IPS-20b (cell line): ENCODE measurements around the gene MTHFD1L.
"Not testable (repeated sequence)": the region's sequence is repeated elsewhere in the genome, so short reads cannot be mapped to it uniquely, and the experiment has no call there.

Experiments
- H3K27ac ChIP-seq: one replicate; pipeline ENCODE4 v1.5.1; 2013; ENCODE audit warnings: low read length
- H3K27me3 ChIP-seq: 2 replicates; pipeline ENCODE4 v1.6.1; 2013; ENCODE audit warnings: mild to moderate bottlenecking, low read length, inconsistent platforms; ENCODE audit not compliant: insufficient read depth
- H3K36me3 ChIP-seq: 2 replicates; pipeline ENCODE4 v1.6.1; 2013; ENCODE audit warnings: low read depth, mild to moderate bottlenecking, inconsistent platforms, low read length, moderate library complexity; ENCODE audit not compliant: insufficient read depth
- H3K4me1 ChIP-seq: 2 replicates; pipeline ENCODE4 v1.6.1; 2013; ENCODE audit warnings: mild to moderate bottlenecking, control low read depth, inconsistent platforms, low read length, moderate library complexity; ENCODE audit not compliant: insufficient read depth
- H3K4me3 ChIP-seq: 2 replicates; pipeline ENCODE4 v1.5.1; 2013; ENCODE audit warnings: mild to moderate bottlenecking, low read length, inconsistent platforms
- H3K9ac ChIP-seq: 2 replicates; pipeline ENCODE4 v1.6.1; 2013; ENCODE audit warnings: low read depth, mild to moderate bottlenecking, inconsistent platforms, low read length, moderate library complexity
- H3K9me3 ChIP-seq: 2 replicates; pipeline ENCODE4 v1.6.1; 2013; ENCODE audit warnings: mild to moderate bottlenecking, low read depth, low read length, inconsistent platforms; ENCODE audit not compliant: insufficient read depth

The MTHFD1L gene

DNA sequence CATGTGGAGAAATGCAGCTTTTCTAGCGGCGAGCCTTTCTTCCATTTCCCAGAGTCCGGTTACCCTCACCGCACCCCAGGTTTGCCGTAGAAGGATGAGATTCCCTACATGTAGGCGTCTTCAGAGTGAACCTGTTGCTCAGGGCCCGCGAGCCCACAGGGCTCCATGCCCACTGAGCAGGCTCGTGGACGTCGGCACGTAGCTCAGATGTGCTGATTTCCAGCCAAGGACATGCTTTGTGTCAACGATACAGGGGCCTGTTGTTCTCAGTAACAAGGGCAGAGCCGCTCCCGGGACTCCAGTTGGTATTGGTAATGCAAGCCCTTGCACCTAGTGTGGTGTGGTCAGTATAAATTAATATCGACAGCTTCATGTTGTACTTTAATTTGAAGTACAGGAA lies 159.6 kb downstream of the MTHFD1L start:
- Histone ChIP-seq H3K27me3 (no peaks in the 10 kb centered on the region), H3K4me3 (no peak overlapping the region), H3K36me3 (peaks cover 32% of the 10 kb centered on the region), H3K4me1 (peaks cover 4% of the 10 kb centered on the region; the same call in 1 of the 2 replicates), H3K9me3 (no peaks in the 10 kb centered on the region), H3K9ac (no peak overlapping the region), H3K27ac (no peak overlapping the region)

DNA sequence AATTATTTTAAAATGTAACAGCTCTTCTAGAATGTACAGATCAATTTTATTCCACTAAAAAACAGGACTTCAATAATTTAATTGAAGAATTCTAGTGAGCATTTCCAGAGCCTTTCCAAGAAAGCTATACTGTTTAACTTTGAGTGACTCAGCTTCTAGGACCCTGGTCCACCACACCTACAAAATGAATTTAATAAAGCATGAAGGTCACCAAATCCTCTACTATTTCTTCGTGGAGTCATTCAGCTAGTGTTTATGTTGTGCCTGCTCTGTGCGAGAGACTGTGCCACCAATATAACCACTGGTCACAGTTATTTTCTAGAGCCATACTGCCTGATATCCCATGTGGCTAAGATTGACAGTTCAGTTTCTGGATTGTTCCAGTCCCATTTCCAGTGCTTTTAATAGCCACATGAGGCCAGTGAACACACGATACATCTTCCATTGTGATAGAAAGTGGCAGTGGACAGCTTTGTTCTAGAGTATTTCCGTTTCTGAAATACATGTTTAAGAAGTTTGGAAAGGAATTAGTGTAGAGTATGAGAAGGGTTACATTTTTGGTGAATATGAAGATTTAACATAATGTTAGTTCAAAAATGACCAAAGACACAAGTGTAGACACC lies 160.7 kb downstream of the MTHFD1L start:
- H3K4me3 ChIP-seq: no peak overlapping the region
- no peaks in the 10 kb centered on the region for H3K27me3 ChIP-seq
- no peaks in the 10 kb centered on the region for H3K9me3 ChIP-seq
- H3K36me3 ChIP-seq: peaks cover 24% of the 10 kb centered on the region
- no peak overlapping the region for H3K9ac ChIP-seq
- peaks cover 4% of the 10 kb centered on the region; the same call in 1 of the 2 replicates for H3K4me1 ChIP-seq
- H3K27ac ChIP-seq: no peak overlapping the region

DNA sequence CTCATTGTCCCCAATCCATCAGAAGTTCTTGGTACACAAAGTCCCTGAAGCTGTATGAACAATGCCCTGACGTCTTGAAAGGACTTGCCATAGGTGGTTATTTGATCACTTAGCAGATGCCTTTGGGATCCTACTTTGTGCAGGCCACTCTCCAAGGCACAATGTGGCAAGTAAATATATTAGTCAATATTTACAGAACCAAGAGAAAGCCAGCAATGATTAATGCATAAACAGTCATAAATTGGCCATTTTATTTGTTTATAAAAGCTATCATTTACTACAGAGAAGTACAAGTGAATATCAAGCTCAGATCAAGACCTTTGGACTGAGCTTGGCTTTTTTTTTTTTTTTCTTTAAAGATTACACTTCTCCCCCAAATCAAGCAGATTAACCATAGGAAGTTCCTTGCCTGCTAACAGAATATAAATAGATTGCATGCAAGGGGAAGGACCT lies 161.8 kb downstream of the MTHFD1L start:
- H3K9ac ChIP-seq: no peak overlapping the region
- no peak overlapping the region for H3K27ac ChIP-seq
- H3K36me3 ChIP-seq: peaks cover 14% of the 10 kb centered on the region; the same call in 1 of the 2 replicates
- H3K27me3 ChIP-seq: no peaks in the 10 kb centered on the region
- no peaks in the 10 kb centered on the region for H3K4me1 ChIP-seq
- no peak overlapping the region for H3K4me3 ChIP-seq
- H3K9me3 ChIP-seq: no peaks in the 10 kb centered on the region

DNA sequence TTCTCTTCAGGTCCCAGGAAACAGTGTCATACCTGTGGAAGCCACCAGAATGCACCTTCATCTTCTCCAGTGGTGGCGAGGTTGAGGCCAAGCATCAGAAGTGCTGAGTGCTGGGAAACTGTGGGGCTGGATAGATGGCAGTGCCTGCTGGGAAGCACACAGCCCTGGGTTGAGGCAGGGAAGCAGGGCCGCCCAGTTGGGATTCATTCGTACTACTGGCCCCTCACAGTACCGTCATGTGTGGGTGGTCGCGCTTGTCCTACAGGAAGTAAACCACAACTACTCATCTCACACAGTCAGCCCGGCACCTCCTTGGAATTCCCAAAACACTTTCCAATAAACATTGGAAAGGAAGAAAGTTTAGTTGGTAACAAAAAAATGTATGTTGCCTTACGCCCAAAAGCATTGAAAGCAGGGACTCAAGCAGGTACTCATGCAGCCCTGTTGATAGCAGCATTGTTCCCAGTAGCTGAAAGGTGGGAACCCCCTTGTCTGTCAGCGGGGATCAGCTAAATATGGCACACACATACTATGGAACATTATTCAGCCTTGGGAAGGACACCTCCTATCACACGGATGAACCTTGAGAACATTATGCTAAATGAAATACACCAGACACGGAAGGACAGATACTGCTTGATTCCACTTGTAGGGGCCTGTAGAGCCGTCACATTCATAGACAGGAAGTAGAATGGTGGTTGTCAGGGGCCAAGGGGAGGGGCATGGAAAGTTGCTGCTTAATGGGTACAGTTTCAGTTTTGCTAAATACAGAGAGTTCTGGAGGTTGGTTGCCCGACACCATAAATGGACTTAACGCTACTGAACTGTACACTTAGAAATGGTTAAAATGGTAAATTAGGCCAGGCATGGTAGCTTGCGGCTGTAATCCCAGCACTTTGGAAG lies 162.7 kb downstream of the MTHFD1L start:
- H3K27me3 ChIP-seq: no peaks in the 10 kb centered on the region
- H3K27ac ChIP-seq: no peak overlapping the region
- H3K4me3 ChIP-seq: no peak overlapping the region
- H3K36me3 ChIP-seq: peaks cover 10% of the 10 kb centered on the region; the same call in 1 of the 2 replicates
- H3K4me1 ChIP-seq: no peaks in the 10 kb centered on the region
- H3K9ac ChIP-seq: no peak overlapping the region
- H3K9me3 ChIP-seq: no peaks in the 10 kb centered on the region

DNA sequence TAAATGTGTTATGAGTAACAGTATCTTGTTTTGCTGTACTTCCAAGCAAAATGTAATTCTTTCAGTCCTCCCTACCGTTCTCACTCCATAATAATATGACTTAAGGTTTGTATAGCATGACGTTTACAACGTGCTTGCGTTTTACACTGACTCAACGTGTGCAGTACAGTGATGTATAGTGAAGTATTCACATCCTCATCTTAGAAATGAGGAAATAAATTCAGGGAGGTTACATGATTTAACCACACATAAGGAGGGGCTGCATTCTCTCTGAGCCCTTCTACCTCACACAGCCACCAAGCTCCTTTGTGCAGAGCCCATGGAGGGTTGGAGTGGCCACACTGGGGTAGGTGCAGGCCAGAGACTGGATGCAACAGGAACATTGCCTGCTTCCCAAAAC lies 164.5 kb downstream of the MTHFD1L start:
- Histone ChIP-seq H3K9me3 (no peaks in the 10 kb centered on the region), H3K9ac (no peak overlapping the region), H3K4me3 (no peak overlapping the region), H3K27ac (no peak overlapping the region), H3K4me1 (no peaks in the 10 kb centered on the region), H3K27me3 (no peaks in the 10 kb centered on the region), H3K36me3 (peaks cover 8% of the 10 kb centered on the region; the same call in 1 of the 2 replicates)

DNA sequence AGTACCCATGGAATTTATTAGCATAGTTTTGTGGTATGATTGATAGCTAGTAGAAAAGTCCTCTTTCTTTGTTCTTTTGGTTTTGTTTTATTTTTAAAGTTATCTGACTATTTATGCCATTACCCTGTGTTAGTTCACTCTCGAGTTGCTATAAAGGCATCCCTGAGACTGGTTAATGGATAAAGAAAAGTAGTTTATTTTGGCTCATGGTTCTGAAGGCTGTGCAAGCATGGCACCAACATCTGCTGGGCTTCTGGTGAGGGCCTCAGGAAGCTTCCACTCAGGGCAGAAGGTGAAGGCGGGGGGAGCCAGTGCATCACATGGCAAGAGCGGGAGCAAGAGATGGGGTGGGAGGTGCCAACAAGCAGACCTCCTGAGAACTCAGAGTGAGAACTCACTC lies 166.5 kb downstream of the MTHFD1L start:
- Histone ChIP-seq H3K4me1 (no peaks in the 10 kb centered on the region; the same call in 1 of the 2 replicates), H3K36me3 (peaks cover 19% of the 10 kb centered on the region; the same call in 1 of the 2 replicates), H3K4me3 (no peak overlapping the region), H3K27me3 (no peaks in the 10 kb centered on the region), H3K9ac (no peak overlapping the region), H3K27ac (no peak overlapping the region), H3K9me3 (no peaks in the 10 kb centered on the region)

DNA sequence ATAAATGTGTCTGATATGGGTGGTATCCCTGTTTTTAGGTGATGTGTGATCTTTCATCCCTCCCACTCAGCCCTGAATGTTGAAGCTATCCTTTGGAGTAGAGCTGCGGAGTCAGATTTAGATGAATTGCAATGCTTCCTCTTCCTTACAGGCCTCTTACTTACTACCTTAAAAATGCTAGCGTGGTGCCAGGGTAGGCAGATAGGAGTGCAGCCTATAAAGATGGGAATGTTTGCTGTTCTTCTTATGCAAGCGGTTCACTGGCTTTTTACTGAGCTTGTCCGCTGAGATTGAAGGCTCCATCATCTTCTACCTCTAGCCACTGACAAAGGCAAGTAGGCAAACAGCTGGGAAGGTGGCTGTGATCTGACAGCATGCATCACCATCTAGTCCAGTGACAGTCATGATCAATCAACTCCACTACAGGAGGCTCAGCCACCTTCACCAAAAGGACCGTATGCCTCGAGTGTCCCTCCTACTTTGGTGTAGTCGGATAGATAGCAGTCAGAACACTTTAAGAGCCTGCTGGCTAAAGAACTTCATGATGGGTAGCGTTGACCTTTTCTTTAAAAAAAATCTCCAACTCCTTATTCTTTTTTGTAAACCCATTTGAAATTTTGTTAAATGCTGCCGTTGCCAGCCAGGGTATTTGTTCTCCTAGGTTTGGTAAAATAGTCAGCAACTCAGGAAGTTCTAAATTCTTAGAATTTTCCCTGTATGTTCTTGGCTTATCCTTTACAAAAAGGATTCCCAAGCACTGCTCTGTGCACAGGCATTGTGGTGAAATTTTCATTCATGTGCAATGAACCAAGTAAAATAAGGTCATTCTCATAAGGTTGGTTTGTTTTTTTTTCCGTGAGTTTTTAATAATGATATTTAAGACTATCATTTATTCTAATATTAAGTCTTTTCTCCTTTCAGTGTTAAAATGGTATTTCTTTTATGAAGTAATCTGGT lies 169.6 kb downstream of the MTHFD1L start:
- no peaks in the 10 kb centered on the region for H3K9me3 ChIP-seq
- no peak overlapping the region for H3K9ac ChIP-seq
- H3K27ac ChIP-seq: no peak overlapping the region
- no peaks in the 10 kb centered on the region for H3K27me3 ChIP-seq
- no peaks in the 10 kb centered on the region; the same call in 1 of the 2 replicates for H3K4me1 ChIP-seq
- H3K4me3 ChIP-seq: no peak overlapping the region
- peaks cover 39% of the 10 kb centered on the region for H3K36me3 ChIP-seq

DNA sequence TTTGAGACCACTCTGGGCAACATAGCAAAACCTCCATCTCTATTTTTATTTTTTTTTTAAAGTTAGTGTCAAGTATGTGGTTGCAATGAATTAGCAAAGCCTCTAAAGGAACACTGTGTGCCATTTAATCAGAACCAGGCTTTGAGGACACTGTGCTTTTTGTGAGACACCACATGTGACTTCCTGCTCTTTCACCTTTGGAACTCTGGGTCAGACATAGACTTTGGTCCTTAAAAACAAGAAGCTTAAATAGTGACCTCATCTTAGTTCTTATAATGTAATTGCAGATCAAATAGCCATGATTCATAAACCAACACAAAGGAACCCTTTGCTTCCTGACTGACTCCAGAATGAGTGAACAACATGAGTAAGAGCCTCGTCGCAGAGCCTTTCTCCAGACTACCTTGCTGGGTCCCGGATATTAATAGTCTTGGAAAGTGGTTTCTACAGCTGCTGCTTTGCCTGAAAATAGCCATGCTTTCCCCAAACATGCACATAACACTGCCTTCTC lies 170.8 kb downstream of the MTHFD1L start:
- H3K9me3 ChIP-seq, H3K27ac ChIP-seq, H3K9ac ChIP-seq, H3K4me3 ChIP-seq, H3K27me3 ChIP-seq, H3K4me1 ChIP-seq: not testable (repeated sequence)
- H3K36me3 ChIP-seq: peaks cover 39% of the 10 kb centered on the region

DNA sequence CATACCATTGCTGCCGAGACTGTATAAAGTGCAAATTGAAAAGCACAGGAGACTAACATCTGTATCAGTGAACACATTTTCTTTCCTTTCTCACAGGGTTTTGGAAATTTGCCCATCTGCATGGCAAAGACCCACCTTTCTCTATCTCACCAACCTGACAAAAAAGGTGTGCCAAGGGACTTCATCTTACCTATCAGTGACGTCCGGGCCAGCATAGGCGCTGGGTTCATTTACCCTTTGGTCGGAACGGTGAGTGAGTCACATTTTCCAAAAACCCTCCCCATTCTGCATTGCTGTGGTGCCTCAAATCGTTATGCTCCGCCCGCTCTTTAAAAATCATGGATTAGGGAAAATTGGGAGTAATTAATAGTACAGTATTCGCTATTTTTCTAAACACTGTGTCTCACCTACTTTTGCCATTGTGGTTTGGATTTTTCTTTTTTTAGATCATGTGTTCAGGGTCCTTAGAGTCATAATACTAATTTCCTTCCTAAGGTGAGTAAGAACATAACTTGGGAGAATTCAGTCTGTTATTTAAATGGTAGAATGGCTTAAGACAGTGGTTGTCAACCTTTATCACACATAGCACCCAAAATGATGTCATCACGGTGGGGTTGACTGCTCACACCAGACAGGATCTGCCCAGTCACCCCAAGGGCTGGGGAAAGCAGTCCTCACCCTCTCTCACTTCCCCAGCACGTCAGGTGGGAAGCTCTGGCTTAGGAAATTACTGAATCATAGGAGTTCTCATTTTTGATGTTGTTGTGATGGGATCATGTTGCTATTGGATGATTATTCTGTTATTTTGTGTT lies 171.6 kb downstream of the MTHFD1L start:
- Histone ChIP-seq H3K27ac (no peak overlapping the region), H3K36me3 (peaks cover 39% of the 10 kb centered on the region), H3K4me3 (no peak overlapping the region), H3K4me1 (no peaks in the 10 kb centered on the region; the same call in 1 of the 2 replicates), H3K9me3 (no peaks in the 10 kb centered on the region), H3K27me3 (no peaks in the 10 kb centered on the region), H3K9ac (no peak overlapping the region)

DNA sequence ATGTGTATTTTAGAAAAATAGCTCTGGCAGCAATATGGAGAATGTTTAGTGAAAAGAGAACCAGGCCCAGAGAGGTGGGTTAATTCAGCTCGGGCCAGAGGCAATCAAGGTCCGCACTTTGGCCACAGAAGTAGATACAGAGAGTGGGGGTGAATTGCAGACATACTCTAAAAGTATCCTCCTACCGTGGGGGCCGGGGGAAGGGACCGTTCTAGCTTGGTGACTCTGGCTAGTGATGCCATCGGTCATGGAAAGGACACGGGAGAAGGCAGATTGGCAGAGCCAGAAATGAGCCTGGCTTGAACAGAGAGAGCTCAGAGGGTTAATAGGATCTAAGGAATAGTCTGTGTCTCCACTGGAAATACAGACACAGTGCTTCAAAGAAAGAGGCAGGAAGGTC lies 173.1 kb downstream of the MTHFD1L start:
- Histone ChIP-seq H3K9ac (no peak overlapping the region), H3K4me3 (no peak overlapping the region), H3K4me1 (no peaks in the 10 kb centered on the region; the same call in 1 of the 2 replicates), H3K27me3 (no peaks in the 10 kb centered on the region), H3K27ac (no peak overlapping the region), H3K9me3 (no peaks in the 10 kb centered on the region), H3K36me3 (peaks cover 39% of the 10 kb centered on the region)
